ENCODE results near the gene EMP1.

- no peak for TF ChIP-seq POLR2A (IDR thresholded peaks at IDR 0.05)
- TF ChIP-seq CTCF (IDR thresholded peaks at IDR 0.05), result no peak
Observed at GRCh38 chr12:13152281-13152680, 44.2 kb upstream of the EMP1 start.

Data from lower leg skin (tissue), 3 donors.